Heart right ventricle (tissue), 16 donors: ENCODE data around the gene APBB1. TPM values are rescaled to one million over a fixed set of nuclear protein-coding genes. Genes with fewer than 3 reads are reported as not detected.

ENCODE experiments used
- ATAC-seq, 8 donors: fragments of 200-7000 bp; cut with Tn5 transposase; one replicate each; pipeline ENCODE4 v1.9.1; 2020; ENCODE audit warnings: mild to moderate bottlenecking in 8 of 8, moderate library complexity in 8 of 8, moderate number of reproducible peaks in 1 of 8
- DNase-seq, 2 donors: peaks; one replicate each; pipeline ENCODE4 v3.0.0-alpha.2; 2020
- H3K27ac ChIP-seq, 10 donors: fragments of 200-600 bp; sonication (generic) in 2 of 10; one replicate each; pipeline versions ENCODE4 v1.5.0 to v1.8.0; 2020 to 2022; ENCODE audit warnings: mild to moderate bottlenecking in 3 of 10
- H3K27me3 ChIP-seq, 7 donors: fragments of 200-600 bp; one replicate each; pipeline ENCODE4 v1.8.0; 2021 to 2022; ENCODE audit warnings: mild to moderate bottlenecking in 2 of 7
- H3K36me3 ChIP-seq, 9 donors: fragments of 200-600 bp; sonication (generic) in 1 of 9; one replicate each; pipeline versions ENCODE4 v1.5.0 to v1.8.0; 2020 to 2022; ENCODE audit warnings: mild to moderate bottlenecking in 2 of 9
- H3K4me1 ChIP-seq, 9 donors: fragments of 200-600 bp; sonication (generic) in 1 of 9; one replicate each; pipeline versions ENCODE4 v1.5.0 to v1.8.0; 2020 to 2022; ENCODE audit warnings: mild to moderate bottlenecking in 4 of 9
- H3K4me3 ChIP-seq, 10 donors: fragments of 200-600 bp; sonication (generic) in 2 of 10; one replicate each; pipeline versions ENCODE4 v1.5.0 to v1.8.0; 2020 to 2022; ENCODE audit warnings: mild to moderate bottlenecking in 7 of 10, moderate library complexity in 2 of 10
- H3K9me3 ChIP-seq, 11 donors: fragments of 200-600 bp in 10 of 11; sonication (generic) in 2 of 11; one replicate each; pipeline versions ENCODE4 v1.5.0 to v1.8.0; 2013 to 2022; ENCODE audit warnings: mild to moderate bottlenecking in 2 of 11, control low read depth in 1 of 11, moderate library complexity in 1 of 11
- CTCF ChIP-seq, 9 donors: fragments of 200-600 bp; sonication (generic) in 2 of 9; IDR thresholded peaks; one replicate each; pipeline versions ENCODE4 v1.5.0 to v1.8.0; 2021 to 2022; ENCODE audit warnings: antibody characterized with exemption in 9 of 9, mild to moderate bottlenecking in 5 of 9, moderate library complexity in 1 of 9
- WGBS, 2 donors: extraction: QIAGEN DNeasy Blood & Tissue Kit; methylation state at CpG; one replicate each; pipeline ENCODE4 v1.1.7; 2013; ENCODE audit warnings: inconsistent platforms in 1 of 2; 5-methylcytosine and 5-hydroxymethylcytosine counted together
- intact Hi-C, 10 donors: fragments of 100-400 bp; cut with DNase I; formaldehyde crosslinking; loops; one replicate each; pipeline versions ENCODE4 v1.11.1 to v1.14.2; 2022
- polyA plus RNA-seq, 2 donors: library from polyadenylated mRNA; stranded (reverse); fragments of 200-250 nt; gene quantifications; one replicate each; pipeline ENCODE4 v1.2.3, GENCODE V29; 2013
- total RNA-seq, 10 donors: library from RNA; stranded (reverse); fragmentation: NEBNext Ultra II Directional in 3 of 10; extraction: Animal tissue kit (Norgen Biotek cat#: 25700) in 3 of 10; gene quantifications; one replicate each; pipeline versions ENCODE4 v1.2.1 to v1.2.4, GENCODE V29; 2021 to 2023
- donor health status: Arrhythmogenic right ventricular cardiomyopathy.
- donor health status: ischemic (EF 13 %, LVEDD 7.1; RV severe dilation, severe dysfunction).
- donor health status: healthy with polysubstance abuse.
- donor health status: DM: no; HTN: yes; CAD: no.
- donor health status: DM: no; HTN: no; CAD: no.
- donor health status: ischemic (EF 25% LVEDD 6.9; RV normal size, moderate dysfunction).
- donor health status: ischemic (EF 25% LVEDD 5.7; RV mildly dilated, moderate dysfunction).
- donor health status: healthy.
- donor health status: DM: yes; HTN: yes; CAD: no.
- donor health status: Ischemic cardiomyopathy.
- donor health status: ischemic (EF 35%, LVEDD 5.7; RV mildly dilated, moderate dysfunction).
- donor health status: nonischemic (EF 11% LVEDD 7.7; RV severe dilation, severe dysfunction).
- donor health status: DM: yes; HTN: yes; CAD: no.
- donor health status: PGD.
- donor health status: ischemic (EF 29% LVEDD 5.4; RV normal size, mild dysfunction).
- donor health status: nonischemic (EF 23%, LVEDD 6.1; RV moderate dilation, normal function).

APBB1 gene
- total and polyA plus RNA-seq, 12 donors = 54.3 to 93.3 (median 71.1) TPM

DNA sequence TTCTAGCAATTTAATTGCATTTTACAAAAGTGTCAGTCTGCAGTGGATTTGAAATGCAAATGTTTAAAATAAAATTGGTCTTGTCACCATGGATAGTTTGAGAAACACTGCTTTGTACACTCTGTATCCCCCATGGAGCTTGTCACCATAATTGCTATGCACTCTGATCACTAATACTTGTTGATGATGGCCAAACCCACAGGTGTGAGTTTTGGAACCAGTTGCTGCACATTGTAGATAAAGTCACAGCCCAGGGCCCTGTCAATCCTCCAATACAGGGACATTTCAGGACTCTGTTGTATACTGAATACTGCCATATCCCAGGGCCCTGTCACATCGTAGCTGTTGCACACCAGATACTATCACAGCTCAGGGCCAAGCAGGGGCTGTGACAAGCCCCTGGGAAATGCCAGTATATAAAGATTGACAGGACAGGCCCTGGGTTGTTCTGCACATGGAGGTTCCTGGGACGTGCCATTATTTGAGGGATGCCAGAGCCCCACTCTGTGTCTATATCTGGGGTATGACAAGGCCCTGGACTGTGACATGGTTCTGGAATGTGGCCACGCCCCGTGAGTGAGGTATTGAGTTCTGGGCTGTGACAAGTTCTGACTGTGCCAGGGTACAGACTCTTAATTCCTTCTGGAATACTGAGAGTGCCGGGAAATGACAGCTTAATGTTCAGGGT is 56.6 kb downstream of the APBB1 start:
- peaks cover 0 to 13% (median 0%) of the 10 kb centered on the region in 9 donors for H3K4me1 ChIP-seq
- peak overlapping the region in 3 of 10 donors; percentile 9 to 10 (median 9) for H3K4me3 ChIP-seq
- H3K27ac ChIP-seq = peak overlapping the region; percentile 65 to 87 (median 82)
- DNase-seq (peak; percentile 75 to 86), ATAC-seq (peak; percentile 85 to 98 (median 96))
- 38 to 56% methylated on average over 5 of the region's 5 CpGs for WGBS, 2 donors
- no peak for TF ChIP-seq CTCF (IDR thresholded peaks at IDR 0.05)
- intact Hi-C loops = loop anchor here in 7 of 10 donors (2.0 to 5.0 kb wide), 8 partner anchors 44 to 340 kb away; partner anchors contain the start of gene CNGA4 (in 1 of the 7)
- no peaks in the 10 kb centered on the region for H3K9me3 ChIP-seq
- H3K36me3 ChIP-seq = no peaks in the 10 kb centered on the region
- H3K27me3 ChIP-seq = no peaks in the 10 kb centered on the region

- ATAC-seq = no peak
- Histone ChIP-seq H3K9me3 (no peaks in the 10 kb centered on the region), H3K36me3 (no peaks in the 10 kb centered on the region), H3K4me1 (peaks cover 0 to 20% (median 9%) of the 10 kb centered on the region in 9 donors), H3K27ac (no peak overlapping the region), H3K27me3 (no peaks in the 10 kb centered on the region), H3K4me3 (no peak overlapping the region)
- TF ChIP-seq CTCF (IDR thresholded peaks at IDR 0.05) = no peak
- intact Hi-C loops = loop anchor here in 5 of 10 donors (5.0 kb wide), 5 partner anchors 58 to 338 kb away; partner anchors contain the start of gene CNGA4 (in 1 of the 5)
- 68 to 71% methylated on average over 3 of the region's 3 CpGs for WGBS, 2 donors
- DNase-seq = no peak
These were observed 58.7 kb downstream of the APBB1 start for GRCh38 chr11:6360183-6360582.

- Histone ChIP-seq H3K9me3 (no peaks in the 10 kb centered on the region), H3K36me3 (no peaks in the 10 kb centered on the region), H3K27me3 (no peaks in the 10 kb centered on the region), H3K27ac (peak overlapping the region in 7 of 10 donors; percentile 38 to 67 (median 44)), H3K4me1 (peaks cover 0 to 19% (median 5%) of the 10 kb centered on the region in 9 donors), H3K4me3 (no peak overlapping the region)
- 60 to 64% methylated on average over 8 to 9 of the region's 9 CpGs for WGBS, 2 donors
- peak; percentile 48 to 87 (median 69) for ATAC-seq
- peak; percentile 20 to 59 for DNase-seq
- intact Hi-C loops = loop anchor here in 3 of 10 donors (10.0 kb wide), 2 partner anchors 62 to 102 kb away; partner anchors contain the start of gene CCKBR (in 2 of the 3)
- no peak for TF ChIP-seq CTCF (IDR thresholded peaks at IDR 0.05)
These were observed 61.7 kb downstream of the APBB1 start for GRCh38 chr11:6357222-6357621.

DNA sequence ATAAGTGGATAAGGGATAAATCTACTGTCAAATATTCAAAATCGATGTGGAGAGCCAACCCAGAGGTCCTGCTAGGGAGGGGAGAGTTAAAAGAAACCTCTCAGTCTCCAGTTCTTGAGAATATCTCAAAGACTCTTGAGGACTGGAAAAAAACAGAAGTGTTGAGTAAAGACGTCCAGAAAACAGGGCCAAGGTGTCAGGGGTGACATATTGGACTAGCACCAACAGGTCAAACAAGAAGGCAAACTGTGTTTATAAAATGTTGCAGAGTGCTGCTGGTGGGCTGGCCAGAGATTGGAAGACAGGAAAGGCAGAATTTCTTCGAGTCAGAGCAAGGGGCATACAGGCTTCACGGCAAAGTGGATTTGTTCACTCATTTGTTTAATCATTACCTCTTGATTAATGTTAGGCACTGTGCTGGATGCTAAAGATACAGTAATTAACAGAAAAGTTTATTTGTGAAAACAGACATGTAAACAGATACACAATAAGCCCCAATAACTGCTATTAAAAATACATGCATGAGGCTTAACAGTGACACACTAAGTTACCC is 62.3 kb downstream of the APBB1 start:
- 60 to 73% methylated on average over 4 of the region's 4 CpGs for WGBS, 2 donors
- Histone ChIP-seq H3K9me3 (no peaks in the 10 kb centered on the region), H3K4me3 (no peak overlapping the region), H3K27me3 (no peaks in the 10 kb centered on the region), H3K4me1 (peaks cover 0 to 19% (median 5%) of the 10 kb centered on the region in 9 donors), H3K27ac (peak overlapping the region in 3 of 10 donors; percentile 34 to 53 (median 48)), H3K36me3 (no peaks in the 10 kb centered on the region)
- DNase-seq (no peak), ATAC-seq (no peak)
- no peak for TF ChIP-seq CTCF (IDR thresholded peaks at IDR 0.05)
- intact Hi-C loops = loop anchor here in 3 of 10 donors (10.0 kb wide), 2 partner anchors 62 to 102 kb away; partner anchors contain the start of gene CCKBR (in 2 of the 3)
